Measurements from ENCODE around the gene ANKRD22. TPM values are rescaled to one million over a fixed set of nuclear protein-coding genes. Genes with fewer than 3 reads are reported as not detected.

Gene ANKRD22
- total RNA-seq, 1 donor from 2014 or later = not detected

GRCh38 chr10:88781206-88781605, 70.4 kb downstream of the ANKRD22 start:
- DNase-seq (no peak), ATAC-seq (ENCODE audit: poor library complexity) (no peak)
- intact Hi-C loops (cut with DNase I) = no loop called here

Other genes starting within 250 kb of the ANKRD22 start
- not detected for gene LIPF, start 187.4 kb downstream of the ANKRD22 start, total RNA-seq
- not detected for gene LIPK, start 145.6 kb downstream of the ANKRD22 start, total RNA-seq
- gene LIPN, start 91.8 kb downstream of the ANKRD22 start, total RNA-seq = not detected
- not detected for gene LIPM, start 49.1 kb downstream of the ANKRD22 start, total RNA-seq
- gene STAMBPL1, start 28.4 kb upstream of the ANKRD22 start, total RNA-seq = 2.0 TPM
- 74.5 TPM for gene ACTA2, start 100.9 kb upstream of the ANKRD22 start, total RNA-seq
- 3.8 TPM for gene FAS, start 139.0 kb upstream of the ANKRD22 start, total RNA-seq

Data from Right ventricle myocardium superior (tissue), 1 donor.